Muscle of back (tissue), 11 donors: ENCODE measurements around the gene CCND1. TPM values are rescaled to one million over a fixed set of nuclear protein-coding genes. Genes with fewer than 3 reads are reported as not detected.
A peak's percentile ranks its signal among the peaks of the same experiment; 100 is the strongest.
"Not testable (repeated sequence)": the region's sequence is repeated elsewhere in the genome, so short reads cannot be mapped to it uniquely, and the experiment has no call there.

Experiments used
- DNase-seq, 3 donors: peaks; one replicate each; pipeline versions ENCODE4 v3.0.0 to v3.0.0-alpha.2; 2013
- polyA plus RNA-seq, 10 donors: library from polyadenylated mRNA; unstranded; fragments of 120-200 nt; gene quantifications; one replicate each; pipeline ENCODE4 v1.2.1, GENCODE V29; 2013; ENCODE audit not compliant: insufficient read length in 10 of 10

CCND1 gene
- polyA plus RNA-seq, 10 donors, result 54.2 to 114 (median 70.4) TPM

GRCh38 chr11:69686452-69686851 is 45.5 kb downstream of the CCND1 start:
- no peak for DNase-seq

- DNase-seq, result no peak
Observed at GRCh38 chr11:69686856-69687255, 45.9 kb downstream of the CCND1 start.

DNA sequence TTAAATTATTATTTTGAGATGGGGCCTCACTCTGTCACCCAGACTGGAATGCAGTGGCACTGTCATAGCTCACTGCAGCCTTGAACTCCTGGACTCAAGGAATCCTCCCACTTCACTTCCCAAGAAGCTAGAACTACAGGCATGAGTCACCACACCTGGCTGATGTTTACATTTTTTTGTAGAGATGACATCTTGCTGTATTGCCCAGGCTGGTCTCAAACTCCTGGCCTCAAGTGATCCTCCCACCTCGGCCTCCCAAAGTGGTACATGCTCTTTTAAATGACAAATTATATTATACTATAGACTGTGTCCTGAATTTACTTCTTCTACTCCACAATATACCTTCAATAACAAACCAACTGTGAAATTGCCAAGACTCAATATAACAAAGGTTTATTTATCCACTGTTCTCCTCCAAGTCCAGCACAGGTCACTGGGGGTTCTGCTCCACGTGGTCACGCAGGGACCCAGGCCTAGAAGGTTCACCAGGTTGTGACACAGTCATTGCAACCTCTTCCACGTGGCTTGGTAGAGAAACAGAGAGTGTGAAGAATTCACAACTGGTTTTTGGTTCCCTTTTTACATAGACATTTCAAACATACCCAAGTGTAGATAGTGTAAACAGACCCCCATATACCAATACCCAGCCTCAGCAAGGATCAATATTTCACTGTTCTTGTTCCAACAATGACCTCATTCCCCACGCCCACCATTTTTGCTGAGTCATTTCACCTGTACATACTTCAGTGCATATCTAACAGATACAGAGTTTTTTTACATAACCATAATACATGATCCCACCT is 47.2 kb downstream of the CCND1 start:
- not testable (repeated sequence) for DNase-seq

DNA sequence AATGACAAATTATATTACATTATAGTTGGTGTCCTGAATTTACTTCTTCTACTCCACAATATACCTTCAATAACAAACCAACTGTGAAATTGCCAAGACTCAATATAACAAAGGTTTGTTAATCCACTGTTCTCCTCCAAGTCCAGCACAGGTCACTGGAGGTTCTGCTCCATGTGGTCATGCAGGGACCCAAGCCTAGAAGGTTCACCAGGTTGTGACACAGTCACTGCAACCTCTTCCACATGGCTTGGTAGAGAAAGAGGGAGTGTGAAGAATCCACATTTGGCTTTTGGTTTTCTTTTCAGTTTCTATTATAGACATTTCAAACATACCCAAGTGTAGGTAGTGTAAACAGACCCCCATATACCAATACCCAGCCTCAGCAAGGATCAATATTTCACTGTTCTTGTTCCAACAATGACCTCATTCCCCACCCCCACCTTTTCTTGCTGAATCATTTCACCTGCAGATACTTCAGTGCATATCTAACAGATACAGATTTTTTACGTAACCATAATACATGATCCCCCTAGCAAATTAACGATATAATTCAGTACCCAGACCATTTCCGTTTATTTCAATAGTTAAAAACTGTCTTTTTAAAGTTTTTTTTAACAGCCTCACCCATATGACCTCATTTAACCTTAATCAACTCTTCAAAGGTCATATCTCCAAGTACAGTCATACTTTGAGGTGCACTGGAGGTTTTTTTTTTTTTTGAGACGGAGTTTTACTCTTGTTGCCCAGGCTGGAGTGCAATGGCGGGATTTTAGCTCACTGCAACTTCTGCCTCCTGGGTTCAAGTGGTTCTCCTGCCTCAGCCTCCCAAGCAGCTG is 48.7 kb downstream of the CCND1 start:
- DNase-seq, result no peak

GRCh38 chr11:69691463-69691862 is 50.5 kb downstream of the CCND1 start:
- no peak for DNase-seq

GRCh38 chr11:69692422-69692821 is 51.5 kb downstream of the CCND1 start:
- DNase-seq, result no peak

DNA sequence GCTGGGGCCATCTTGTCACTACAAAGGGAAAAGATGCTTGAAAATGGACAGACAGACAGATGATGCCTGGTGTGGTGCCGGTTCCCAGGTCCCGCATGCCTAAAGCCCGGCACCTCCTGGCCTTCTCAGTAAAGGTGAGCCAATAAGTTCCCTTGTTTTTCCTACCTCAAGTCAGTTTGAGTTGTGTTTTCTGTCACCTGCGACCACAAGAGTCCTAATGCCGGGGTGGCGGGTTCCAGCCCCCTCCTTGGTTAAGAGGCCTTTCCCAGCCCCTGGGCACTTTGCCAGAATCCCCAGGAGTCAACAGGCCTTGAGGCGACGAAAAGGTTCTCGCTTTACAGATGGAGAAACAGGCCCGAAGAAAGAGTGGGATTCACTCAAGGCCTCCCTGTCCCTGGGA is 53.8 kb downstream of the CCND1 start:
- DNase-seq, result no peak

GRCh38 chr11:69695581-69695980 is 54.6 kb downstream of the CCND1 start:
- DNase-seq, result no peak

GRCh38 chr11:69695995-69696394 is 55.0 kb downstream of the CCND1 start:
- DNase-seq, result not testable (repeated sequence)

- DNase-seq, result no peak
Observed at GRCh38 chr11:69696749-69697468, 56.0 kb downstream of the CCND1 start.

DNA sequence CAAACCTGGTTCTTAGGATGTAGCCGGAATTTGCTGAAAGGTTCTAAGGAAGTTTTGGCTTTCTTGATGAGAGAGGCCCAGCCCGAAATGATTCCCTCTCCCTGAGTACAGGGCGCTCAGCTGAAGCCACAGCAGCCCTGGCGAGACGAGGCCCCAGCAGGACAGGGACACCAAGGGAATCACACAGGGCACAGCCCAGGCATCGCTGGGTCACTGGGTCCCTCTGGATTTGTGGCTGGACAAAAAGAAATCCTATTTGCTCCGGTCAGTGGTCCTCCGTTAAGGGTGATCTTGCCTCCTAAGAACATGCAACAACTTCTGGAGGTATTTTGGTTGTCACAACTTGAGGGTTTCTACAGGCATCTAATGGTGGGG is 56.5 kb downstream of the CCND1 start:
- no peak for DNase-seq

DNA sequence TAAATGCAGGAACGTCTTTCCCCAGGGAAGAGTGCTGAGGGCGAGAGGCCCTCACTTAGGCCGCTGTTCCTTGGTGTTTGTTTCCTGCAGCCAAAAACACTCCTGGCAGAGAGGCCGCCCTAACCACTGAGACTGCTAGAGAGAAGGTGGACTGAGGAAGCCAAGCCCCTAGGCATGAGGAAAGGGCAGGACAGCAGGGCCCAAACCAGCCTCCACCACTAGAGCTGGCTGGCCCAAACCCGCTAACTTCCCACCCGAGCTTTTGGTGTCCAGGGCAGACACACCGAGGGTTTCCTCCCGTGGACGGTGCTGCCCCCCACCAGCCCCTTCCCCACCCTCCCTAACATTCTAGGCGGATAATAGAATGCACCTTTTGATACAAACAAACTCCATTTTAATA is 56.9 kb downstream of the CCND1 start:
- DNase-seq, result no peak

- no peak for DNase-seq
Observed at GRCh38 chr11:69698362-69698761, 57.4 kb downstream of the CCND1 start.

DNA sequence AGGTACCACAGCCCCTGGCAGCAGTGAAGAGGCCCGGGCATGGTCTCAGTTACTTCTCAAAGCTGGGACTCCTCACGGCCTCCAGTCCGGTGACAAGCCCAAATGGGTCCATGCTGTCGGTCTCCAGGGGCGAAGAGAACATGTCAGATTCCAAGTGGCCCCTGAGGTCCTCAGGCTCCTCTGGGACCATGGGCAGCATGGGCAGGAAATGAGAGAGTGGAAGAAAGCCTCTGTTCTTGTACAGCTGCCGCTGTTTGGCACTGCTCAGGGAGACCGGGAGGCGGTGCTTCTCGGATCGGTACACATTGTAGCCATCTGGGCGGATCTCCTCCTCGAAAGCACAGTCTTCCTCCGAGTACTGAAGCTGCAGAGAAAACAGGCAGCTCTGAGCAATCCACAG is 58.3 kb downstream of the CCND1 start:
- DNase-seq, result peak in 1 of 3 donors; percentile 62

- DNase-seq, result peak; percentile 65 to 93 (median 87)
Observed at GRCh38 chr11:69700278-69701140, 59.6 kb downstream of the CCND1 start.

DNA sequence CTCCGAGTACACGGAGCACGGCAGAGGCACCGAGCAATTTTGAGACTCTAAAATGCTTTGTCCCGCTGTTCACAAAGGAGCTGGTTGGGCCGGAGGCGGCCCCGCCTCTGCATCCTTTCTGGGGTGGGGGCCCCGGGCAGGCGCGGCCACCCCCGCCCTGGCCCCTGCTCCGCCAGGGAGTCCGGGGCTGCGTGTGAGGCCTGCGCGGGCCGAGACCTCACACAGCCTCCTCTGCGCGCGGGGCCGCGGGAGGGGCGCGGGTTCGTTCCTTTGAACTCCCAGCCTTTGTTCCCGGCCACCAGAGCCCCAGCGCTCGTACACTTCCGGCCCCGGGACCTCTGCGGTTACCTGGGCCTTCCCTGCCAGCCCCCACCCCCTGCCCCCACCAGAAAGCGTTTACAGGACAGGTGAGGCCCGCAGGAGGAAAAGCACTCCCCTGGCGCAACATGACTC is 61.3 kb downstream of the CCND1 start:
- DNase-seq, result no peak

DNA sequence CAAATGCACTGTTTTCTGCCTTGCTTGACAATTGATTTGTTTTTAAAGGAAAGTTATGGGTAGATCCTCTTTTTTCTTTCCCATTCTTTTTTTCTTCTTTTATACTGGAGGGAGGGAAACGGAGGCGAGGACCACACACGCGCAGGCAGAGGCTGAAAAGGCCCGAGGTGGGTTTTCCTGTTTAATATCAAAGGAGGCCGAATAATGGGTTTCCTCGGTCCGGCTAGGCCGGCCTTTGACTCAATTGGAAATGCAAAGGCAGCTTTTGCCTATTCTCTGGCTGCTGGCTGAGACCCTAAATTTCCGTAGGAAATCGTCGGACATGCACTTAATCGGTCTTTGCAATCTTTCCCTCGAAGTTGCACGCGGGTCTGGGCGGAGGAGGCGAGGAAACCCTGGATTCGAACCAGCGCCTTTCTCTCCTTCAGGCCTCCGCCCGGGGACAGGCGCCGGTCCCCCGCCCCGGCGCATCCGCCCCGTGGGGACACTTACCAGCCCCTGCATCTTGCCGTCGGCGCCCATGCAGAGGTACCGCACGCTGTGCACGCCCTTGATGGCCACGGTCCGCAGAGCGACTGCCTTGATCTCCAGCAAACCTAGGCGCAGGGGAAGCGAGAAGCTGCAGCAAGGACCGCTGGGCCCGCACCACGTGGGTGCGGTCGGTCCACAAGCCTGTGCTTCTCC is 62.0 kb downstream of the CCND1 start:
- DNase-seq, result peak in 1 of 3 donors; percentile 41

DNA sequence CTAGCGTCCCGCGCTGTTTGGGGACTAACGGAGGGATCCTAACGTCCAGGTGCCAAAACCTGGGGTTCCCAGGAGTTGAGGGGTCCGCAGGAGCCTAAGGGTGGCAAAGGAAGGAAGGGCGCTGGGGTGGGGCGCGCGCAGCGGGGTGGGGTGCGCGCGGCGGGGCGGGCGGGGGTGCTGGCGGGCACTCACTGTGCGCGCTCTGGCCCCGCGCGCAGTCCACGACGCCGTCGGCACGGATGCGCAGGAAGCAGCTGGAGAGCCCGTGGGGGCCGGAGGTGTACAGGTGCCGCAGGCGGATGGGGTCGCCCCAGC is 62.5 kb downstream of the CCND1 start:
- DNase-seq, result no peak
